Fibroblast of skin of abdomen (primary cell): ENCODE measurements around the gene NAV2.
"Not testable (repeated sequence)": the region's sequence is repeated elsewhere in the genome, so short reads cannot be mapped to it uniquely, and the experiment has no call there.

Experiments used
- DNase-seq: peaks from one replicate; pipeline ENCODE4 v3.0.0-alpha.2; 2013

NAV2 gene

DNA sequence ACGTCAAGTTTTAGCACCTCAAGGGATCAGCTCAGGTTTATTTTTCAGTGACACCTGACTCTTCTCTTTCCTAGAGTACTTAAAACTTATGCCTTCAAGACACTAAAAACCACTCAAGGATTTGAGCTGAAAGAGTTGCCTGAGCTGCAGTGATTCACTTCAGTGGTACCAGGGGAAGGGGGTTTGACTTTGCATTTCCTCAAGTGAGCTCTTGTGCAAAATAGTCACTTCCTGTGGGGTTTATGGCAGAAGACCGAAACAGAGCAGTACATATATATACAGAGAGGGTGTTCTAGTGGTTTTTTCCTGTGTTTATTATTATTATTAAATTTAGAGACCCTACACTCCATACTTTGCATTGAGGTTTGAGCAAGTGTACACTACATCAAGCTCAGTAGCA lies 386.9 kb downstream of the NAV2 start:
- DNase-seq = no peak

DNA sequence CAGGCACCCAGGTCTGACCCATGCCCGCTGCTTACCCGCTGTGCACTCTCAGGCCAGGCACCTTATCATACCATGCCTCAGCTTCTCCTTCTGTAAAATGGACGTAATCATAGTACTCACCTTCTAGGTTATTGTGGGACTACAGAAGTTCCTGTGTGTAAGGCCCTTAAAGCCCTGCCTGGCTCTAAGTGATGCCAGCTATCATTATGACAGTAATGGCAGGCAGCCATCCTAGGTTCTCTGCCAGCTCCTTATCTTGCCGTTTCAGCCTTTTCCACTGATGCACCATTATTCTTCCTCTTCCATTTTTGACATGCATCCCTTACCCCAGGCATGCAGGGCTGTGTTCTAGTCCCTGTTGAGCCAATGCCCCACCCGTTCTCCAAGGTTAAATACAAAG lies 389.8 kb downstream of the NAV2 start:
- no peak for DNase-seq

DNA sequence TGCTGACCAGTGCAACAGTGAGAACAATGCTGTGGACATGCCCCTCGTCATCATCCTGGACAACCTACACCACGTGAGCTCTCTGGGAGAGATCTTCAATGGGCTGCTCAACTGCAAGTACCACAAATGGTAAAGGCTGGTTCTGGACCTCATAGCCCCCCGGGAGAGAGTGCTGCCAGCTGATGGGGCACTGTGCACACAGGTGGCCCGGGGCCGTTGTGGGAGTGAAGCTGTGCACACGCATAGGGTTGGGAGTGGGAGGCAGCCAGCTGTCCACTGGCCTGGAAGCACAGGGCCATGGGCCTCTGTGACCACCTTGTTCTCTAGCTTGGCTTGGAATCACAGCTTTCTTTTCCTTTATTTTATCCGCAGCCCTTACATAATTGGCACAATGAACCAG lies 390.6 kb downstream of the NAV2 start:
- DNase-seq = no peak

DNA sequence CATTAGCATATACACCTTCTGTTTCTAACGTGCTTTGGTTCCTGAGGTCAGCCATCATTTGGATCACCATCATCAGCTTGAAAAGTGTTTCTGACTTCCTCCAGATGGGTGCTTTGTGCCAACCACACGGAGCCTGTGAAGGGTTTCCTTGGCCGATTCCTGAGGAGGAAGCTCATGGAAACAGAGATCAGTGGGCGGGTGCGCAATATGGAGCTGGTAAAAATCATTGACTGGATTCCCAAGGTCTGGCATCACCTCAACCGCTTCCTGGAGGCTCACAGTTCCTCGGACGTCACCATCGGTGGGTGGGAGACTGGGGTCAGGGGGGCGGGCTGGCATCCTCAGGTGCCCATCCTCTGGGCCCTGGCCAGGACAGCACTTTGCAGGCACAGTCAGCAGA lies 392.8 kb downstream of the NAV2 start:
- DNase-seq = no peak

DNA sequence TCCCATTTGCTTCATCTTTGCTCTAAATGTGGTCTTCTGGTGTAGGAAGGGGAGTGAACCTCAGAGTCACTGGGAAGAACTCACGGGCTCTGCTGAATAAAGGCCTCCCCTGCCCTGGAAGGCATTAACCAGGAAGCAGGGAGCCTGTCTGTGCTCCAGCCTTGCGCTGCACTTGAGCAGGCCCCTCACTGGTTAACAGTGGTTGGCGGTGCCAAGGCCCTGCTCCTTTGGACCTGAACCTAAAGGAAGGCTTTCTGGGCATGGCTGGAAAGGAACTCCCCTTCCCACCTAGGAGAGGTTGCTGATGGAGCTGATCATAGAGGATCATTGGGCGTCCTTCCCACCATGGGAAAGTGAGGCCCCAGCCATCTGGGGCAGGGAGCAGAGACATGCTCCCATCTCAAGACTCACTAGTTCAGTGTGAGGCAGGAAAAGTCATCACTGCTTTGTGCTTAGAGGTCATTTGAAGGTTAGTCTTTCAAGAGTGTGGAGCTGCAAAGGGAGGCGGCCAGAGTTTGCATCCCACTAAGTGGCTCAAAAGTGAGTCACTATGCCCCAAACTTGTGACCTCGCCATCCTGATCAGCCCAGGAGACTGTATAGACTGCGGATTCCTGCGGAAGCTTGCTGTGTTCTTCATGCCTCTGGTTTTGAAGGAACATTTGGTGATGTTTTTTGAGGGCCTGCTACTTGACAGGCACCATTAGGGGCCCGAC lies 397.3 kb downstream of the NAV2 start:
- DNase-seq = no peak

DNA sequence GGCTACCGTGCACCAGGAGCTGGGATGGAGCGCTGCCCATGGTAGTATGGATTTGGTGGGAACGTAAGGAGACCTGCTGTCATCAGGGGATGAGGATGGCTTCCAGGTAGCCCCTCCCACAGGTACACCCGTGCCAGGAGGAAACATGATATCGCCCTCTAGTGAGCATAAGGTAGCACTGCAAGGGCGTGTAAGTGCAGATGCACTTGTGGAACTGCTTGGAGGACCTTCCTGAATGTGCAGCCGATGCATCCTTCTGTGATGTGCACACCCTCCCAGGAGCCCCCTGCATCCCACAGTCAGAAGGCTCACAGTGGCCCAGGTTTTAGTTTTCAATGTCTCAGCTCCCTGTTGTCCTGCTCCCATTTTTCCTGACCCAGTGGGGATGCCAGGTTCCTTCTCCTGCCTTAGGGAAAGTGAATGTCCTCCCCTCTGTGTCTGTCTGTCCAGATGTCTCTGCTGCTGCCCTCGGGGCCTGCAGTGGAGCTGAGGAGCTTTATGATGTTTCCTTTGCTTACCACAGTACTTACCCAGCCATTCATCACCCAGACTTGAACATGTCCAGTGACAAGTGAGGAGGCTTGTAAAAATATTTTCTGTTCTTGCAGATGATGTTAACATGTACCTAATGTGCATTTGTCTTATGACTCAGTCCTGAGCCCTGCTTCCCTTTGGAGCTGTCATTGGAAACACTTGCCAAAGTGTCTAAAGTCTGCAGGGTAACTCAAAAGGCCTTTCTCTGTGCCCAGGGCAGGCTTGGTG lies 398.5 kb downstream of the NAV2 start:
- peak; percentile 95 for DNase-seq

DNA sequence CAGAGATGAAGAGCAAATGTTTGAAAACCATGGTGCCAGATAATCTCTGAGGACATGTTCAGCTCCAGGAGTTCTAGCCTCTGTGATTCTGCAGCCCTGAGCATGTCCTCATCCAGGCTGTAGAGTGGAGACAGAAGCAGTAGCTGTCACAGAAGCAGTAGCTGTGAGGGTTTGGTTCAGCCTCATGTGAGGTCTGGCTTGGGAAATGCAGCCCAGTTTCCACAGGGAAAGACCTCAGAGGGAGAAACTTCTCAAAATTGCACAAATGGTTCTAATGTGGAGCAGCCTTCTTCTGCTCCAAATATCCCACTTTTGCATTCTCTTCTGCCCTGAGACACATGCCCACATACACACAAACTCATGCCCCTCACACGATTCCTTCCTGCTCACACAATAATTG lies 399.2 kb downstream of the NAV2 start:
- peak; percentile 27 for DNase-seq

DNA sequence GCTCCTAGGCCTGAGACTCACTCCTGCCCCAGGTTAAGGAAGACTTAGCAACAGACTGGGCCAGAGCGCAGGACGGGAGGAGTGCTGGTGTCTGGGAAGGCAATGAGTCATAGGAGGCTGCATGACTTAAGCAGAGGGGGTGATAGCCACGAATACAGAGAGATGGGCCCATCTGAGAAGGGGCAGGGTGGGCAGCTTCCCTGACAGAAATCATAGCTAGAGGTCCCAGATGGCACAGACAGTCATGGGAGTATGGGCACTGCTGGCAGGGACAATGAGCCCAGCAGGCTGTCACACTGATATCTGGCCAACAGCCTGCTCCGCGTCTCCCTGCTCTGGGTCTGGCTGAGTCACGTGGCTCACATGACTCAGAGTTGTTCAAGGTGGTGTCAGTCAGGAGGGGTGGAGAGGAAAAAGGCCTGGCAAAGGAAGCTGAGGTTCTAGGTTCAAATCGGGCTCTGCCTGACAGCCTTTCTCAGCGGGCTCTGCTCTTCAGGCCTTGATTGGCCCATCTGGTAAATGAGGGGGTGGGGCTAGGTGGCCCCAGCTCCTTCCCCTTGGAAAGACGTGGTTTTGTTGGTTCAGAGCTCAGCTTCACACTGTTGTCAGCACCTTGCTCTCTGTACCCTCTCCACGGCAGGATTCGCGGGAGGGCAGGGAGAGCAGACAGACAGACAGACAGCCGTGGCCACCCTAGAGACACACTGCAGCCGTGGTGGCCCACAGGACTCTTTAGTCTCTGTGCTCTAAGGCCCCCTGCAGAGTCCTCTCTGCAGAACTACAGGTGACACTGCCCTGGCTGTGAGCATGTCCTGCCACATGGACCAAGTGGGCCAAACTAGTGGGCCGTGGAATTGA lies 399.9 kb downstream of the NAV2 start:
- peak; percentile 95 for DNase-seq

DNA sequence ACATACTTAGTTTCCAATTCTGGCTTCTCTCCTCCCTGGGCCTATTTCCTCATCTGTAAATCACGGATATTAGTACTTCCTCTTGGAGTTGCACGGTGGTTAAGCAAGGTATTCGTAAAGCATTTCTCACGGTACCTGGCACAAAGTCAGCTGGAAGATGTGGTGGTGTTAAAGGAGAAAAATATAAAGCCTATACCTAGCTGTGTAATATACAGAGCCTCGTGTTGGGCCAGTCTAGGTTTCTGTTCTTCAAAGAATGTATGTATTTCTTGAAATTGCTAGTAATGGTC lies 400.5 kb downstream of the NAV2 start:
- no peak for DNase-seq

DNA sequence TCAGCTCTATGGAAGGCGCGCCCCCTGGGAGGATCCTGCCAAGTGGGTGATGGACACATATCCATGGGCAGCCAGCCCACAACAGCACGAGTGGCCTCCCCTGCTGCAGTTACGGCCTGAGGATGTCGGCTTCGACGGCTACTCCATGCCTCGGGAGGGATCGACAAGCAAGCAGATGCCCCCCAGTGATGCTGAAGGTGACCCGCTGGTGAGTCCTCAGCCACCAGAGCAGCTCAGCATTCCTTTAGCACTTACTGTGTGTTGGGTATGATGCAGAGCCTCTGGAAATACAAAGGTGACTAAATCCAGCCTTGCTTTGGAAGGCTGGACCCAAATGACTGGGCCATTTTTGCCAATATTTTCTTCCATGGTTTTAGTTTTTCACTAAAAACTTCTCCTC lies 402.0 kb downstream of the NAV2 start:
- peak; percentile 36 for DNase-seq

DNA sequence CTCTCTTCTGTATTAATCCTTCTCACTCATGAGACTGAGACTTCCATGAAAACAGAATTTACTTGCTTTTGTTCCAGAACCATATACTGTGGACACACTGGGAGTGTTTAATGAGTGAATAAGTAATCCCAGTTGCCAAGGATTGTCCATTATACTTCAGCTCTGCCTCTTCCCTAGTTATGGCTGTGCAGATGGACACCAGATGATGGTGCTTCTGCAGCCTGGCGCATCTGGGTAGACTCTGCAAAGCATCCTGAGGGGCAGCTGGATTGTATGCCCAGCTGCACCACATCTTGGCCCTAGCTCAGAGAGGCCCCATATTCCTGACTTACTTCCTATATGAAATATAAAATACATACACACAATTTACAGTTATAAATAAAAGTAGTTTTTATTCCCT lies 404.2 kb downstream of the NAV2 start:
- peak; percentile 49 for DNase-seq

DNA sequence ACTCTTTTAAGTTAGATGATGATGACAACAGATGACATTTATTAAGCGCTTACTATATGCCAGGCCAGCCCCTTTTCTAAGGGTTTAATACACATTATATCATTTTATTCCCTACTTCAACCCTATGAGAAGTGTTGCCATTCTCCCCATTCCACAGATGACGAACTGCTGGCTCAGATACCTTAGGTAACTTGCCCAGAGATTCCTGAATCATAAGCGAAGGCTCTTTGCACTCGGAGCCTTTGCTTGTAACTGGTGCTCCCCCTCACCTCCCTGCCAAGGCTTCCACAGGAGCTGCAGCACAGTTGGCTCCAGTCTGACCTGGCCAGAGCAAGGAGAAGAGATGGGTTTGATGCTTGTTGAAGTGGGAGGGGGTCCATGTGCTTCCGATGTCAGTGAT lies 404.7 kb downstream of the NAV2 start:
- DNase-seq = peak; percentile 24

DNA sequence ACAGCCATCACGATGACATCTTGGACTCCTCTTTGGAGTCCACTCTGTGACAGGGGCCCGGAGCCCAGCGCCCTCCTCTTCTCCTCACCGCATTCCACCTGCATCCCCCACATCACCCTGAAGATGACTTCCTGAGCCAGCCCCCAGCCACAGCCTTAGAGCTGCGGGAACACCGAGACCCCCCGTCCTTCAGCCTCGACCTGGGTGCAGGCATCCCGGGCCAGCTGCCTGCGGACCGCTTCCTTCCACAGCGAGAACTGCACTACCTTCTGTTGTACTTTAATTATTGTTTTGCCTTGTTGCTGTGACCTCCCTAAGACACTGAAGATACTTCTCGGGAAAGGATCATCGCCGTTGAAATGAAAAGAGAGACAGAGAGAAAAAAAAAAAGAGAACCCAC lies 405.6 kb downstream of the NAV2 start:
- no peak for DNase-seq

DNA sequence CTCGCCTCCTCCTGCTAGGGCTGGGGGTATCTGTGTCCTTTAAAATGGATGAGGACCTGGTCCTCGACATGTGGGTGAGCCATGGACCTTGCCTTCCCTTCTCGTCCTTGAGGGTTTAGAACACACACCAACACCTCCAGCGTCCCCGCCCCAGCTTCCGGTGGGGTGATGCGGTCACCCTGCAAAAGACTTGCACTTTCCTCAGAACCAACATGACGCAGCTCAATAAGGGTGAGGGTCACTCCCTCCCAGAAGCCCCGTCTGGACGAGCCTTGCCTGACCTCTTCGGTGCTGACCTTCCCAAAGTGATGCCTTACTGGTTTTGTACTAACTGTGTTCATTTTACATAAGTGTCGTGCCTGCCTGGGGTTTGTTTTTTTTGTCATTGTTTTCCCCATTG lies 406.7 kb downstream of the NAV2 start:
- no peak for DNase-seq

DNA sequence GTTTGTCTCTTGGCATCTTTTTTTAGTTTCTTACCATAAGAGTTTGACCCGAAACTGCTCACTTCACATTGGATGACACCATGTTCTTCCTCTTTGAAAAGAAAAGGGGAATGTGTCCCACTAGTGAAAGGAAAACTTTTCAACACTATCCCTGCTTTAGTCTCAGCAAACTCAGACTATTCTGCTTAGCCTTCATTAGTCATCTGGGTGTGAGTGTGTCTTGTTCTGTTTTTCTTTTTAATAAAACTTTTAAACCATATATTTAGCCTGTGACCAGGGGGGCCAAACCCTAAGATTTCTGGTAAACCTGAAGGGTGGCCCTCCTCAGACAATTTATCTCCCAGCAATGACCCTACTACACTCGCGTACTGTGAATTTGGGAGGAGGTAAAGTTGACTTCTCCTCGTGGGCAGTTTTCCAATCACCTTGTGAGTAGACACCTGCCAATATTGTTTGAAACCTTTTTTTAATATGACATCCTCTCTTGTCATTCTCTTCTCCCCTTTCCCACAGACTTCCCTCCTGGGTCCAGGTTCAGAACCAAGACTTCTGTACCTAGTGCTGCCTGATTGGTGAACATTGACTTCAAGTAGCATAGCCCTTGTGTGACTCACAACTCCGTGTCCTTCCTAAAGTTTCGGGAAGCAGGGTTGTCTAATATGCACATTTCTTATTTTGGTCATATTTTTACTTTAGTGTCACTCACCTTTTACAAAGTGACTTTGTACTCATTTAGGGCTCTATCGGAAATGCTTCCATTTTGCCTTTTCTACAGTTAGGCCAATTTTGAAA lies 407.7 kb downstream of the NAV2 start:
- DNase-seq = no peak

DNA sequence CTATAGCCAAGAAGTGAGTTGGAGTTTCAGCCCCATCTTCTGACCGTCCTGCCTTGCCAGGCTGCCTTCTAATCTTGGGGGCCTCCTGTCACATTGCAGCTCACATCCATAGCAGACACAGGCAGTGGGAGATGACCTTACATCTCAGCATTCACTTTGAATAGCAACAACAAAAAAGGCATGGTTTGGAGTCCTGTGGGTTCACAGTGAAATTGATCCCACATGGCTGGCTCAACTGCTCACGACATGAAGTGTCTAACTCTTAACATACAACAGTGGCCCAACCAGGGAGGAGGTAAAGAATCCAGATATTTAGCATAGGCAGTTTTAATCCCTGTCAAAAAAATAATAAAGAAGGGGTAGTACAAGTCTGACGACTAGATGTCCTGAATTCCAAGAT lies 409.5 kb downstream of the NAV2 start:
- peak; percentile 53 for DNase-seq

DNA sequence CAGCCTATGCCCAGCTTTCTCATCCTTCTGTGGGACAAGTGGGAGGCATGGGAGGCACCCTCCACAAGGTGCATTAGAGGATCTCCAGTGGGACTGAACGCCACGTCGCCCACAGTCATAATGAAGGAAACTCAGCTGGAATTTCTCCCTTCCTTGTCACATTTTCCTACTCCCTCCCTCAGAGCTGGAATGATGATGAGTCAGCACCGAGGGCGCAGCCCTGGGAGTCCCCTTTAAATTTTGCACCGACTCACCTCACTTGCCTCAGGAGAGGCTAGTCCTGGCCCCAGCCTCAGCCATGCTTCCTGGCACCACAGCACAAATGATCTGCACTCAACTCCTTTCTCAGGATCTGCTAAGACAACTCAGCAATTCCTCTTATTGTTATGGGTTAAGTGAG lies 413.3 kb downstream of the NAV2 start:
- peak; percentile 79 for DNase-seq

DNA sequence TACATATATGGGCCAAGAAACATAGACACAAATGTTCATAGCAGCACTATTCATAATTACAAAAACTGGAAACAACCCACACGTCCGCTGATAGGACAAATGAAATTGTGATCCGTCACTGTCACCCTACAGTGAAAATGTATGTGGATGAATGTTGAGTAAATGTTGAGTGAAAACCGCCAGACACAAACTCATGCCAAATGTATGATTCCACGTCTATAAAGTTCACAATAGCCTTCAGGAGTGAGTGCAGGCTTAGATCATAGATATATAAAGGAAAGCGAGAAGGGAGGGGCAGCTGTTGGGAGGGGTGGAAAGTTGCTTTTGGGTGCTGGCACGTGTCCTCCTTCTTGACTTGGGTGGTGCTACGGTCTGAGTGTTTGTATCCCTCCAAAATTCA lies 414.1 kb downstream of the NAV2 start:
- DNase-seq = peak; percentile 45

DNA sequence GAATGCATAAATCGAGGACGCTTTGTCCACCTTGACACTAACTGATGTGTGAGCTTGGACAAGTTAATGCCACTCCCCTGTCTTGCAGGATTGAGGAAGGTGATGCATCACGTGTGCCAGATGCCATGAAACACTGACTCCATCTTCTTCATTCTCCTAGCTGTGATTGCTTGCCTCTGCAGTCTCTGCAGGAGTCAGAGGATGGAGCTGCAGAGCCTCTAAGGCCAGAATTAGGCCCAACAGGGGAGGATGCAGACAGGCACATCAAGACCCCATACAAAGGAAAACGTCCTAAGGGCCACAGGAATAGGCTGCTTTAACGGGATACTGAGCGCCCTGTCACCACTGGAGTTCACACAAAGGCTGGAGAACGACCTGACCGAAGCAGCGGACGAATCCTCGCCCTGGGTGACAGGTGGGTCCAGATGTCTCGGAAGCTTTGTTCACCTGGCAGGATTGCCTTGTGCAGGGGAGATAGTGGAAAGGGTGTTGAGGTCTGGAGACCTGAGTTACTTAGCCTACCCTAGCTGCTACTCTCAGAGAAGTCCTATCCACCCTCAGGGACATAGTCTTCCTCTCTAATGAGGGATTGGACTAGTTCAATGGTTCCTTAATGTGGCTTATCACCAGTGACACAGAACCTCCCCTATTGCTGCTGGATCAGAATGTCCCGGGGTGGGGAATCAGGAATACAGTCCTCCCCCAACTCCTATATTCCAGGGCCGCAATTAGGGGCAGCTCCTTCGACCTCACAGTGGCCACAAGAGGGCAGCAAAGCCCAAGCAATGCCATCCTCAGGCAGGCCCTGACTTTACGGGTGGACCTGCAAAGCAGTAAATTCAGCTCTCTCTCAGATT lies 415.3 kb downstream of the NAV2 start:
- peak; percentile 65 for DNase-seq

DNA sequence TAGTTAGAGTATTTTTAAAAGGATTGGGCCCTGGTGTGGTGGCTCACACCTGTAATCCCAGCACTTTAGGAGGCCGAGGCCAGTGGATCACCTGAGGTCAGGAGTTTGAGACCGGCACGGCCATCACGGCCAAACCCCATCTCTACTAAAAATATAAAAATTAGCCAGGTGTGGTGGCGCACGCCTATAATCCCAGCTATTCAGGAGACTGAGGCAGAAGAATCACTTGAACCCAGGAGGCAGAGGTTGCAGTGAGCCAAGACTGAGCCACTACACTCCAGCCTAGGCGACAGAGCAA lies 415.8 kb downstream of the NAV2 start:
- not testable (repeated sequence) for DNase-seq

DNA sequence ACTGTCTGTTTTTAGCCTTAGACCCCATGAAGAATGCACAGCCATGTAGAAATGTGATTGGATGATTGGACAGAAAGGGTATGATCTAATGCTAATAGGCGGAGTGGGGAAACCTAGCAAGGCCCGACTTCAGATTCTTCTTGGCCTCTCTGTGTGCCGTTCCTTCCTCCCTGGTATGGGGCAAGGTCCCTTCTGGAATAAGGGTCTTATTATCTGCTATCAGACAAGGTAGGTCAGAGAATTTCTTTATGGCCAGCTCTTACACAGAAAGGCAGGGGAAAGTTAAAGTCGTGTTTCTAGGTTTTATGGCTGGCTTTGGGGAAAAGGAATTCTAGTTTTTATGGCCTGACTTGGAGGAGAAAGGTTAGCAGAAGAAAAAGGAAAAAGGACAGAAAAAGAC lies 417.0 kb downstream of the NAV2 start:
- DNase-seq = no peak
